Measurements from ENCODE around the gene LMTK2. TPM values are rescaled to one million over a fixed set of nuclear protein-coding genes. Genes with fewer than 3 reads are reported as not detected.

Gene LMTK2
- polyA plus RNA-seq, 1 donor: 16.0 TPM

- no peak for DNase-seq
These were observed 127.9 kb downstream of the LMTK2 start for GRCh38 chr7:98234429-98235147.

GRCh38 chr7:98235901-98236300 lies 129.2 kb downstream of the LMTK2 start:
- DNase-seq: no peak

- no peak for DNase-seq
These were observed 129.9 kb downstream of the LMTK2 start for GRCh38 chr7:98236355-98237185.

- no peak for DNase-seq
These were observed 131.4 kb downstream of the LMTK2 start for GRCh38 chr7:98238076-98238475.

GRCh38 chr7:98238976-98239375 lies 132.3 kb downstream of the LMTK2 start:
- no peak for DNase-seq

- no peak for DNase-seq
These were observed 134.5 kb downstream of the LMTK2 start for GRCh38 chr7:98240961-98241673.

GRCh38 chr7:98241674-98242241 lies 135.1 kb downstream of the LMTK2 start:
- no peak for DNase-seq

GRCh38 chr7:98242342-98242741 lies 135.7 kb downstream of the LMTK2 start:
- DNase-seq: no peak

GRCh38 chr7:98242934-98243333 lies 136.3 kb downstream of the LMTK2 start:
- no peak for DNase-seq

- no peak for DNase-seq
These were observed 138.2 kb downstream of the LMTK2 start for GRCh38 chr7:98244871-98245270.

GRCh38 chr7:98248156-98248555 lies 141.5 kb downstream of the LMTK2 start:
- DNase-seq: no peak

- DNase-seq: no peak
These were observed 142.4 kb downstream of the LMTK2 start for GRCh38 chr7:98249106-98249505.

- no peak for DNase-seq
These were observed 144.1 kb downstream of the LMTK2 start for GRCh38 chr7:98250789-98251188.

GRCh38 chr7:98251231-98251600 lies 144.6 kb downstream of the LMTK2 start:
- no peak for DNase-seq

GRCh38 chr7:98251601-98252424 lies 145.2 kb downstream of the LMTK2 start, which contains the start of gene TECPR1:
TECPR1 (minus strand) TSS chr7:98252232; CDS start chr7:98246146, 6,086 bp downstream.
- peak; percentile 89 for DNase-seq

- DNase-seq: no peak
These were observed 145.9 kb downstream of the LMTK2 start for GRCh38 chr7:98252425-98253054.

- DNase-seq: no peak
These were observed 147.9 kb downstream of the LMTK2 start for GRCh38 chr7:98254516-98254915.

- DNase-seq: no peak
These were observed 148.4 kb downstream of the LMTK2 start for GRCh38 chr7:98254951-98255610.

GRCh38 chr7:98256431-98256830 lies 149.8 kb downstream of the LMTK2 start:
- DNase-seq: no peak

- DNase-seq: no peak
These were observed 151.0 kb downstream of the LMTK2 start for GRCh38 chr7:98257701-98258100.

Data from left kidney (tissue), 2 donors.